T-cell (primary cell): Measurements from ENCODE around the gene MYOCD. TPM values are rescaled to one million over a fixed set of nuclear protein-coding genes. Genes with fewer than 3 reads are reported as not detected.

Experiments used
- ATAC-seq, 4 experiments: fragments of 200-7000 bp in 3 of 4; fragments of 150-1000 bp in 1 of 4; cut with Tn5 transposase; replicated peaks in 1 of 4; 1 replicate in 3 of 4; 2 replicates in 1 of 4; pipeline ENCODE4 v1.10.0; 2021; ENCODE audit warnings: moderate library complexity in 3 of 4, mild to moderate bottlenecking in 2 of 4, moderate number of reproducible peaks in 1 of 4
- CTCF ChIA-PET, 2 donors: fragments of 300-600 bp; sonication (Branson Sonifier 250); formaldehyde crosslinking; loops; one replicate each; lab custom pipeline; 2022; ENCODE audit warnings: antibody characterized with exemption in 2 of 2; lab: Charles Lee
- POLR2A ChIA-PET, 2 donors: fragments of 300-600 bp; sonication (Branson Sonifier 250); formaldehyde crosslinking; loops; one replicate each; lab custom pipeline; 2022; ENCODE audit warnings: antibody characterized with exemption in 2 of 2; lab: Charles Lee
- DNase-seq, 35 experiments: peaks; one replicate each; pipeline versions ENCODE4 v3.0.0 to v3.0.0-alpha.2; 2013 to 2023
- H3K27ac ChIP-seq: one replicate; pipeline ENCODE4 v1.5.1; 2013; ENCODE audit warnings: low read length
- H3K27me3 ChIP-seq, 2 experiments: replicated peaks in 1 of 2; 1 replicate in 1 of 2; 2 replicates in 1 of 2; pipeline versions ENCODE4 v1.6.1 to v1.7.0; 2013; ENCODE audit warnings: low read length in 1 of 2, mixed read lengths in 1 of 2; ENCODE audit not compliant: control insufficient read depth in 2 of 2, insufficient read depth in 2 of 2; ENCODE audit errors: extremely low read depth in 1 of 2
- H3K36me3 ChIP-seq, 2 donors: 1 replicate in 1 of 2; 2 replicates in 1 of 2; pipeline versions ENCODE4 v1.6.1 to v1.7.0; 2013; ENCODE audit warnings: low read length in 1 of 2; ENCODE audit not compliant: control insufficient read depth in 2 of 2, insufficient read depth in 1 of 2; ENCODE audit errors: extremely low read depth in 1 of 2
- H3K4me1 ChIP-seq, 2 experiments: 1 replicate in 1 of 2; 2 replicates in 1 of 2; pipeline versions ENCODE4 v1.6.1 to v1.7.0; 2013; ENCODE audit warnings: low read length in 2 of 2, mixed read lengths in 1 of 2; ENCODE audit not compliant: insufficient read depth in 2 of 2, control insufficient read depth in 1 of 2; ENCODE audit errors: extremely low read depth in 1 of 2
- H3K4me3 ChIP-seq, 2 donors: 1 replicate in 1 of 2; 2 replicates in 1 of 2; pipeline versions ENCODE4 v1.5.1 to v1.7.0; 2013; ENCODE audit warnings: mild to moderate bottlenecking in 2 of 2, low read length in 1 of 2, moderate library complexity in 1 of 2; ENCODE audit not compliant: control insufficient read depth in 1 of 2; ENCODE audit errors: extremely low read depth in 1 of 2
- H3K9me3 ChIP-seq: 2 replicates; pipeline ENCODE4 v1.7.0; 2013
- H3K27ac Mint-ChIP-seq, 2 donors: one replicate each; pipeline ENCODE4 v1.8.0; 2020 to 2021; ENCODE audit warnings: mild to moderate bottlenecking in 2 of 2, mixed read lengths in 2 of 2
- H3K27me3 Mint-ChIP-seq, 2 donors: one replicate each; pipeline ENCODE4 v1.8.0; 2021 to 2022; ENCODE audit warnings: mixed read lengths in 2 of 2
- H3K36me3 Mint-ChIP-seq: one replicate; pipeline ENCODE4 v1.8.0; 2021; ENCODE audit warnings: mixed read lengths
- H3K4me1 Mint-ChIP-seq, 3 donors: one replicate each; pipeline ENCODE4 v1.8.0; 2020 to 2022; ENCODE audit warnings: mixed read lengths in 3 of 3, mild to moderate bottlenecking in 1 of 3
- H3K4me3 Mint-ChIP-seq, 3 donors: one replicate each; pipeline ENCODE4 v1.8.0; 2020 to 2022; ENCODE audit warnings: mild to moderate bottlenecking in 3 of 3, mixed read lengths in 3 of 3, moderate library complexity in 3 of 3
- H3K9me3 Mint-ChIP-seq, 3 donors: one replicate each; pipeline ENCODE4 v1.8.0; 2020 to 2022; ENCODE audit warnings: mixed read lengths in 3 of 3
- WGBS: methylation state at CpG from one replicate; pipeline ENCODE4 v1.1.5; 2013; ENCODE audit warnings: missing lambda C conversion rate; ENCODE audit not compliant: insufficient coverage; 5-methylcytosine and 5-hydroxymethylcytosine counted together
- total RNA-seq, 35 experiments: library from RNA in 6 of 35; stranded (reverse) in 6 of 35; fragments of 120-200 nt in 1 of 35; gene quantifications; one replicate each; pipeline versions ENCODE4 v1.2.1 to v1.2.4 and lab custom pipeline; 2013 to 2026

The MYOCD gene
- total RNA-seq, 5 donors from 2014 or later (not counting 1 experiment from before 2014, with no cell fraction given), result not detected

- no peaks in the 10 kb centered on the region for H3K36me3 ChIP-seq
- Mint-ChIP-seq H3K4me1 (no peaks in the 10 kb centered on the region), H3K4me3 (no peak overlapping the region), H3K9me3 (peaks cover 0 to 9% (median 3%) of the 10 kb centered on the region in 3 donors), H3K27me3 (no peaks in the 10 kb centered on the region), H3K36me3 (no peaks in the 10 kb centered on the region), H3K27ac (no peak overlapping the region)
- ChIA-PET POLR2A (no interaction called here), CTCF (no interaction called here)
- H3K27ac ChIP-seq, result no peak overlapping the region
- no peak for DNase-seq
- 70% methylated on average over 2 of the region's 3 CpGs for WGBS
- H3K4me3 ChIP-seq, result no peak overlapping the region
- no peak for ATAC-seq
- no peaks in the 10 kb centered on the region for H3K27me3 ChIP-seq
- no peaks in the 10 kb centered on the region for H3K4me1 ChIP-seq
- H3K9me3 ChIP-seq, result no peaks in the 10 kb centered on the region
Observed at GRCh38 chr17:12688382-12688781, 22.7 kb downstream of the MYOCD start.

DNA sequence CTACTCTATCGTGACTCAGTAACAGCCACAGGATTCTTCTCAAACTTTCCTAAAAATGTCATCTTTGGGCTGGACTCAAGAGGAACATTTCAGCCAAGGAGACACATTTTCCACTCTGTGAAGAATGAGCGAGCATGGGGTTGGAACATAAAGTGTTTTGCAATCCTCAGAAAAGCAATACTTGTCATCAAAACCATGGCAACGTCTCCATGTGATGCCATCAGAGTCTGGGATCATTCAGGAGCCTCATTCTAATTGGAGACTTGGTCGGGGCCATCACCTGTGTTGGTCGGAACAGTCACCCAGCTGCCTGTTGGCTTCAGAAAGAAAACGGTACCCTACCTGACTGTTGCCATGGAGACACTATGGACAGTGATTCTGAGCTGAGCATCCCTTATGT lies 25.5 kb downstream of the MYOCD start:
- H3K27me3 Mint-ChIP-seq, result no peaks in the 10 kb centered on the region
- DNase-seq (no peak), ATAC-seq (no peak)
- H3K27ac ChIP-seq, result no peak overlapping the region
- whole genome bisulfite sequencing, result 65% methylated on average over 4 of the region's 6 CpGs
- no peak overlapping the region for H3K4me3 Mint-ChIP-seq
- no peaks in the 10 kb centered on the region for H3K27me3 ChIP-seq
- no peaks in the 10 kb centered on the region for H3K4me1 ChIP-seq
- H3K27ac Mint-ChIP-seq, result no peak overlapping the region
- H3K36me3 ChIP-seq, result no peaks in the 10 kb centered on the region
- H3K4me3 ChIP-seq, result no peak overlapping the region
- no peaks in the 10 kb centered on the region for H3K36me3 Mint-ChIP-seq
- peaks cover under 1 to 4% (median 3%) of the 10 kb centered on the region in 3 donors for H3K9me3 Mint-ChIP-seq
- H3K4me1 Mint-ChIP-seq, result no peaks in the 10 kb centered on the region
- no peaks in the 10 kb centered on the region for H3K9me3 ChIP-seq
- CTCF ChIA-PET, result no interaction called here
- POLR2A ChIA-PET, result no interaction called here

GRCh38 chr17:12693640-12694039 lies 27.9 kb downstream of the MYOCD start:
- no peaks in the 10 kb centered on the region for H3K9me3 ChIP-seq
- Mint-ChIP-seq H3K27ac (no peak overlapping the region), H3K4me3 (no peak overlapping the region), H3K4me1 (no peaks in the 10 kb centered on the region), H3K36me3 (no peaks in the 10 kb centered on the region), H3K27me3 (no peaks in the 10 kb centered on the region), H3K9me3 (peaks cover 3 to 12% (median 9%) of the 10 kb centered on the region in 3 donors)
- DNase-seq (no peak), ATAC-seq (no peak)
- no CpG with 5 or more reads among the region's 1 CpG for WGBS
- POLR2A ChIA-PET, result no interaction called here
- no peaks in the 10 kb centered on the region for H3K27me3 ChIP-seq
- no peaks in the 10 kb centered on the region for H3K36me3 ChIP-seq
- no peaks in the 10 kb centered on the region for H3K4me1 ChIP-seq
- no peak overlapping the region for H3K4me3 ChIP-seq
- H3K27ac ChIP-seq, result no peak overlapping the region
- CTCF ChIA-PET, result no interaction called here

DNA sequence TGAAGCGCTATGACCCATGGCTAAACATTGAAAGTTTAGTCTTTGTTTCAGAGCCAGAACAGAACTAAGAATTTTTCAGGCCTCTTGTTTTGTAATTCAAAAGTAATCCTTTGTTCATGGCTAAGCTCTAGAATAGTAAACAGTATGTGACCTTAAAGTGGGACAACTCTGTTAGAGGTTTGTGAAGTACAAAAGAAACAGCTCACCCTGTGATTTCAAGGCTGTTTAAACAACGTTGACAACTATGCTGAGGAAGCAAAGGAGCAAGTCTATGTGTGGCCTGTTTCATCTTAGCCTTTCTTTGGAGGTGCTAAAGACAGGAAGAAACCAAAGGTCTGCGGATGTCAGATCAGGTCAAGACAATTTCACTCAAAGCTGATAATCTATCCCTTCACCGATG lies 40.4 kb downstream of the MYOCD start:
- no peak overlapping the region for H3K4me3 Mint-ChIP-seq
- H3K36me3 Mint-ChIP-seq, result no peaks in the 10 kb centered on the region
- CTCF ChIA-PET, result no interaction called here
- POLR2A ChIA-PET, result no interaction called here
- ATAC-seq (no peak), DNase-seq (no peak)
- H3K27ac Mint-ChIP-seq, result no peak overlapping the region
- H3K9me3 ChIP-seq, result no peaks in the 10 kb centered on the region
- H3K4me1 ChIP-seq, result no peaks in the 10 kb centered on the region
- no peaks in the 10 kb centered on the region for H3K36me3 ChIP-seq
- H3K4me3 ChIP-seq, result no peak overlapping the region
- no peaks in the 10 kb centered on the region for H3K27me3 ChIP-seq
- peaks cover 0 to 7% (median 3%) of the 10 kb centered on the region in 3 donors for H3K9me3 Mint-ChIP-seq
- 78% methylated on average over 4 of the region's 4 CpGs for WGBS
- no peaks in the 10 kb centered on the region for H3K27me3 Mint-ChIP-seq
- H3K27ac ChIP-seq, result no peak overlapping the region
- no peaks in the 10 kb centered on the region for H3K4me1 Mint-ChIP-seq

DNA sequence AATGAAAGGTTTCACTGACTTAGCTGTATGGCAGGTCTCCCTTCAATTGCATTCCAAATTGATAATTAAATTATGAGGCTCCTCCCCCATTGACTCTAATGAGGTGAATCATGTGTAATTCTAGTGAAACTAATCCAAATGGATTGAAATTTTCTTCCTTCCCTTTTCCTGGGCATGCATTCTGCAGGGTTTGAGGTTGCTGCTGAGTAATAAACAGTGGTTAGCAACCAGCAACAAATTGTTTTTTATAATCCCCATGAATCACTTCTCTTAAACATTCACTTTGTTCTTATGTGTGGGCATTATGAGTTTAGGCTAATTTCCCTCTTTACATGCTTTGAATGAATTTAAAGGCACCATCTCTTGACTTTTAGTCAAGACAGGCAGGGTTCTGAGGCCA lies 43.4 kb downstream of the MYOCD start:
- H3K4me1 ChIP-seq, result no peaks in the 10 kb centered on the region
- Mint-ChIP-seq H3K27me3 (no peaks in the 10 kb centered on the region), H3K9me3 (peaks cover 0 to 11% (median under 1%) of the 10 kb centered on the region in 3 donors), H3K27ac (no peak overlapping the region), H3K36me3 (no peaks in the 10 kb centered on the region), H3K4me3 (no peak overlapping the region), H3K4me1 (no peaks in the 10 kb centered on the region)
- no peak overlapping the region for H3K27ac ChIP-seq
- H3K36me3 ChIP-seq, result no peaks in the 10 kb centered on the region
- H3K4me3 ChIP-seq, result no peak overlapping the region
- H3K27me3 ChIP-seq, result no peaks in the 10 kb centered on the region
- ATAC-seq, result no peak
- POLR2A ChIA-PET, result no interaction called here
- CTCF ChIA-PET, result no interaction called here
- DNase-seq, result no peak
- no peaks in the 10 kb centered on the region for H3K9me3 ChIP-seq

DNA sequence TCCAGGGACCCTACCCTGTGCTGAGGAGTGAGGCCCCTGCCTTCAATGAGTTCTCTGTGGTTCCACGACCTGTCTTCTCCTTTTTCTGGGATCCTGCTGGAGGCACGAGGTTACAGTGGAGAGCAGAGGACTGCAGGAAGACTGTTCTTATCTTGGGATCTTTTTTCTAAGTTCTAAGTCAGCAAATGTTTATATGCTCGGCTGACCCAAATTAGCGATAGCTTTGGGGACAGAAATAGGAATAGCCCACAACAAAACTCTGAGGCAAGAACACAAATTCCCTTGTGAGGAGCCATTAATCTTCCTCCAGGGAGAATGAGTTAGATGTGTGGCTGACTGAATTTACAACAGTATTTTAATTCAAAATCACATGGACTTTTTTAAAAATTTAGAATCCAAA lies 46.7 kb downstream of the MYOCD start:
- no peaks in the 10 kb centered on the region for H3K9me3 ChIP-seq
- H3K27ac ChIP-seq, result no peak overlapping the region
- H3K4me1 ChIP-seq, result no peaks in the 10 kb centered on the region
- POLR2A ChIA-PET, result no interaction called here
- Mint-ChIP-seq H3K9me3 (peaks cover 0 to 11% (median 4%) of the 10 kb centered on the region in 3 donors), H3K4me1 (no peaks in the 10 kb centered on the region), H3K36me3 (no peaks in the 10 kb centered on the region), H3K27me3 (no peaks in the 10 kb centered on the region), H3K4me3 (no peak overlapping the region), H3K27ac (no peak overlapping the region)
- DNase-seq, result no peak
- no CpG with 5 or more reads among the region's 4 CpGs for WGBS
- CTCF ChIA-PET, result no interaction called here
- H3K4me3 ChIP-seq, result no peak overlapping the region
- no peaks in the 10 kb centered on the region for H3K36me3 ChIP-seq
- H3K27me3 ChIP-seq, result no peaks in the 10 kb centered on the region
- ATAC-seq, result no peak

DNA sequence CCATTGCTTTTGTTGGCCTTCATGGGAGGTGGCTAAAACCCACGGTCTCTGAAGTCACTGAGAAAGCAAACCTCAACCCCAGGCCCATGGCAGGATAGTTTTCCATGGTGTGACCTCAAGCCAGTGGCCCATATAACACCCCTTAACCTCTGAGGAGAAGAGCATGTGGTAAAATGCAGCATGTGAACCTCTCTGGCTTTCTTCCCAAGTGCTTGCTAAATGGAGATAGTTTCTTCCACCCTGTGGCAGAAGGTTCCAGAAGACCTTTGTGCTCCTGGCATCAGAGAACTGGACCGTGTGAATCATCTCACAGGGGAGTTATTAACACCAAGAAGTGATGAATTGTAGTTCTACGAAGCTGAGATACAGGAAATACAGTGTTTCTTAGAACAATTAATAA lies 47.3 kb downstream of the MYOCD start:
- Histone ChIP-seq H3K36me3 (no peaks in the 10 kb centered on the region), H3K9me3 (no peaks in the 10 kb centered on the region), H3K4me3 (no peak overlapping the region), H3K4me1 (no peaks in the 10 kb centered on the region), H3K27me3 (no peaks in the 10 kb centered on the region), H3K27ac (no peak overlapping the region)
- Mint-ChIP-seq H3K27me3 (no peaks in the 10 kb centered on the region), H3K4me3 (no peak overlapping the region), H3K36me3 (no peaks in the 10 kb centered on the region), H3K4me1 (no peaks in the 10 kb centered on the region), H3K9me3 (peaks cover 1 to 13% (median 4%) of the 10 kb centered on the region in 3 donors), H3K27ac (no peak overlapping the region)
- POLR2A ChIA-PET, result no interaction called here
- 40% methylated on average over 1 of the region's 3 CpGs for WGBS
- ATAC-seq (no peak), DNase-seq (no peak)
- CTCF ChIA-PET, result no interaction called here
